GM19025 (cell line): ENCODE measurements around the gene ELL2.
A peak's percentile ranks its signal among the peaks of the same experiment; 100 is the strongest.
"Not testable (repeated sequence)": the region's sequence is repeated elsewhere in the genome, so short reads cannot be mapped to it uniquely, and the experiment has no call there.

Source experiments
- ATAC-seq: cut with Tn5 transposase; IDR thresholded peaks from one replicate; pipeline ENCODE4 v1.9.1; 2021; ENCODE audit warnings: mild to moderate bottlenecking, low read depth, moderate library complexity; ENCODE audit not compliant: unreplicated experiment

The ELL2 gene

GRCh38 chr5:95935553-95936100, 26.0 kb downstream of the ELL2 start:
- no peak for ATAC-seq

- ATAC-seq, result no peak
Measured at GRCh38 chr5:95934207-95934804, 27.3 kb downstream of the ELL2 start.

- ATAC-seq, result no peak
Measured at GRCh38 chr5:95932941-95933340, 28.7 kb downstream of the ELL2 start.

- no peak for ATAC-seq
Measured at GRCh38 chr5:95931079-95931833, 30.4 kb downstream of the ELL2 start.

DNA sequence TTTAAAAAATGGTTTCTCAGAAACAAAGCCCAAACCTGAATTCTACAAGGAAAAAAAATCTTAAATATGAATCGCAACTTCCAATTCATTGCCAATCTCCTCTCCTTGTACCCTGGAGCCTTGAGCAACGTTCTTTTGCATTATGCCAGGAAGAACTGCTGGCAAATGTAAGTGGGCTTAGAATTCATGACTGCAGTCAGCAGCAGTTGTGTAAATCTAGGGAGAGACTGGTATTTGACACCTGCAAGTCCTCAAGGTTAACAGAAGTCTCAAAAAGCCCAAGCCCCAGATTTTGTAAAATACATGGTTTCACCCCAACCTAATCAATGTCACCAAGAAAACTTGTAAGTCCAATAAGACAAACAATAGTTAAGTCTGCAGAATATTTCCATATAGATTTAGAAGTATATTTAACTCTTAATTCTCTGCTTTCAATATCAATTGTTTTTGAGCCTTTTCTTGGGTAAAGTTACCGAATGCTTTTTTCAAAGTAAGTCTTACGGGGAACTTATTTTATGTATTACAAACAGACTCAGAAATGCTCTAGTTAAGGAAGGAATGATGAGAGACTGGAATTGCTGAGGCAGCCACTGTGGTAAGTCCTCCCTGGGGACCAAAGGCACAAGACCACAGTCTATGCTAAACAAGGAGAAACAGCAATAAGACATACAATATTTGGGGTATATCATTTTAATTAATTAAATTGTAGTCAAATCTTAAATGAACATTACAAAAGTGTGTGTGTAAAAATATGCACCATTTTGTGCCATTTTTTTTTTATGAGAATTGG, 31.3 kb downstream of the ELL2 start:
- ATAC-seq, result no peak

DNA sequence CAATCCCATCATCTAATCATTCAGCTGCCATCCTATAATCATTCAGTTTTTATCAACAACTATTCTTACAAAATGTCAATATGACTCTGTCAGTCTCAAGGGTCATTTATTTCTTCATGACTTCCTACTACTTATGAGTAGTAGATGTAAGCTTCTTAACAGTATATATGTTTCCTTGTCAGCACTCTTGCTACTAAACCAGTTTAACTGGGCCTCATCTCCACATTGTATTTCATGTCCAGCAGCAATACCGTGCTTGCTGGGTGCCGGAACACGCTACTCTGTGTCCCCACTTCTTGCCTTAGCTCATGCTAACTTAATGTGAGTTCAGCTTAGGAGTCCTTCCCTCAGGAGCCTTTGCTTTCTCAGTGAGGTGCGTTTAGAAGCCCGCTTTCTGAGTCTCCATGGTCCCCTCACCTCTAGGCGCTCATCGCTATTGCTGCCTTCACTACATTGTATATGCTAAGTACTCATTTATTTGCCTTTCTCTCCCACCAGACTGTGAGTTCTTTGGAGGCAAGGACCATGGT, 32.9 kb downstream of the ELL2 start:
- ATAC-seq, result no peak

DNA sequence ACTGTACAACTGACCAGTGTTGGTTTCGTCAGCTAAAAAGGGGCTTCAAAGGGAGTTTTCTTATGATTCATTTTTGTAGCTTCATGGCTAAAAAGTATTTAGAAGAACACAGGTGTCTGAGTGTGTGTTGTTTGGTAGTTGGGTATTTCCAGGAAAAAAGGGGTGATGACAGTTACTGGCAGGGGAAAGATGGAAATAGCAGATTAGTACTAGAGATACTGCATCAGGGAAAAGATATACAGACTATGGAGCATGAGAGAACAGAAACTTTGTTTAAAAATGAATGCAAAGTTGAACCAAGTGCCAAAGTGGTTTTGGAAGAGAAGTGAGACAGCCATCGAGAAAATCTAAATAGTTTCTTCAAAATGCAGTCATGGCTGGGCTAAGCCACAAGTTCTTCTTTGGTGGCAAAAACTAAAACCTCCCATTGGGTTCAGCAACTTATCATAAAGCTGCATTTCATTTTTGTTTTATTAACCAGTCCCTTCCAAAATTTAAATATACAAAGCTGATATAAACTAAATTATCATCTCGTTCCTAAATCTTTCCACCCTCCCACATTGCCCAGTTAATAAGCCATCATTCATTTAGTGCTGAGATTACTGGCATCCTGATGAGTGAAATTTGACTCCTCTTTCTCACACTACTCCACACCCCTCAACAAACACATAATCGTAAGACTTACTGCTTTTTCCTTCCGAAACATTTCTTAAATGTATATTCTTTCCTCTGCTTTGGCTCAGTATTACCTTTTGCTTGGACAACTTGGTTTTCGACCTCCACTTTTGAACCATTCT, 33.5 kb downstream of the ELL2 start:
- ATAC-seq, result peak; percentile 70

DNA sequence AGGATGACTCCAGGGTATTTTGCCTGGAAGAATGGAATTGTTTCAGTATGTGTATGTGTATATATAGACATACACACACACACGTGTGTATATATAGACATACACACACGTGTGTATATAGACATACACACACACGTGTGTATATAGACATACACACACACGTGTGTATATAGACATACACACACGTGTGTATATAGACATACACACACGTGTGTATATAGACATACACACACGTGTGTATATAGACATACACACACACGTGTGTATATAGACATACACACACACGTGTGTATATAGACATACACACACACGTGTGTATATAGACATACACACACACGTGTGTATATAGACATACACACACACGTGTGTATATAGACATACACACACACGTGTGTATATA, 34.4 kb downstream of the ELL2 start:
- not testable (repeated sequence) for ATAC-seq

DNA sequence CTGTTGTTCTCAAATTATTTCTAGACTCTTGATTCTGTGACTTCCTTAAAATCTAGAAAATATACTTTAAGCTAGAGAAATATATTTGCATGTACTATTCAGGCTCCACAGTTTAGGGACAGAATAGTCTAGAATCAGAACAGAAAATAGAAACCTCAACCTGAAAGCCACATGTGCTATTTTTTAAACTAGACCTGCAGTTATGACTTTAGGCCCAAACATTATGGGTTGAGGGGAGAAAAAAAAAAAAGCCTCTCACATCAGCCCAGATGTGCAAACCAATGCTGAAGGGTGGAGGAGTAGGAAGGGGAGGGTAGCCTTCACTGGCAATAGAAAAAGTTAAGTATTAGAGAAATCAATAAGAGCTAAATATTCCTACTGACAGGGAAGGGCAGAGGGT, 35.7 kb downstream of the ELL2 start:
- ATAC-seq, result peak; percentile 26

- ATAC-seq, result no peak
Measured at GRCh38 chr5:95925378-95925744, 36.3 kb downstream of the ELL2 start.

- ATAC-seq, result no peak
Measured at GRCh38 chr5:95924720-95925377, 36.8 kb downstream of the ELL2 start.

DNA sequence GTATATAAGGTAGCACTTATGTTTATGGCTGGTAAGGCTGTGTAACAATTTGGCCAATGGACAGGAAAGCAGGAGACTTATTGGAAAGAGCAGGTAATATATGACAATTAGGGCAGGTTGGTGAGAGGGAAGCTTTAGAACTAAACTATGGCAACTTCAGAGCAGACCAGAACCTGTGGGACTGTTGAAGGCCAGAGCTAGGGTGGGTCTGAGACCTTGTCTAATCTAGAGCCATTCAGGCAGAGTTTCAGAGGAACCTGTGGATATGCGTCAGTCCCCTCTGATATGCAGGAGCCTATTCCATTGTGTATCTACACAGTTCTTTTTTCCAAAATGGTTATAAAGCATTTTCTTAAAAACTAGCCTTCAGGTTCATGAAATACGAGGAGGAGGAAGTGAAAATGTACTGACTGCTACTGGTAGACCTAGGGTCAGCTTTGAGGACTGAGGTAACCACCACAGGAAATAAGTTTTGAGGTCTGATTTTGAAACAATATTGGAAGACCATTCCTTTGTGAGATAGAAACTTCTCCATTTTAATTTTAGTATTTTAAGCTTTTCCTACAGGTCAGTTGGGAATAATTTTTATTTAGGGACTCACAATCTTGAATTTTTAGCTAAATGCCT, 37.6 kb downstream of the ELL2 start:
- peak; percentile 21 for ATAC-seq

DNA sequence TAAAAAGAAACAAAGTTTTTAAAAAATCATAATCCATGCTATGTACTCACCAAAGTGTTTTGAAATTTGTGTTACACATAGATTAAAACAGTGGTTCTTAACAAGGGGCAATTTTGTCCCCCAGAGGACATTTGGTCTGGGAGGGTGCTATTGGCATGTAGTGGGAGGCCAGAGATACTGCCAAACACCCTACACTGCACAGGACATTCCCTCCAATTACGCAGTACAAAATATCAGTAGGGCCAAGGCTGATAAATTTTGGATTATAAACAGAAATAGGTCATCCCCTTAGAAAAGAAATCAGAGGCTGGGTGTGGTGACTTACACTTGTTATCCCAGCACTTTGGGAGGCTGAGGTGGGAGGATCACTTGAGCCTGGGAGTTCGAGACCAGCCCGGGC, 38.9 kb downstream of the ELL2 start:
- no peak for ATAC-seq

- ATAC-seq, result no peak
Measured at GRCh38 chr5:95921501-95921900, 40.1 kb downstream of the ELL2 start.

- ATAC-seq, result no peak
Measured at GRCh38 chr5:95920822-95921221, 40.8 kb downstream of the ELL2 start.

GRCh38 chr5:95919658-95920057, 42.0 kb downstream of the ELL2 start:
- ATAC-seq, result no peak

- no peak for ATAC-seq
Measured at GRCh38 chr5:95918421-95919006, 43.1 kb downstream of the ELL2 start.

DNA sequence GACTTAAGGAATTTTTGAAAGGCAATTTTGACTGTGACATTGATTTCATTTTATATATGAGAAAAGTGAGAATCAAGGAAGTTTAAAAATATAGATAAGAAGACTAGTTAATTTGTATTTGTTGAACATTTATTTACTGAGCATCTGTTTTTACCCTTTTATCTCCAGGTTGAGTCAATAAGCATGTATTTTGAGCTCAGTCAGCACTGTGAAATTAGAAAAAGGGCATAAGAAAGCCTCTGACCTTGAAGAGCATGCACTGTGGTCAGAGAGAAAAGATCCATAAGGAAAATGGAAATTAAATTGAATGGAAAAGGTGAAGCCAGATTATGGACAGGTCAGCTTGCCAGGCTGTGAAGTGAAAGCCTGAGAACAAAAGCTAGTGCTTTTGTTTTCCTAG, 44.4 kb downstream of the ELL2 start:
- no peak for ATAC-seq

DNA sequence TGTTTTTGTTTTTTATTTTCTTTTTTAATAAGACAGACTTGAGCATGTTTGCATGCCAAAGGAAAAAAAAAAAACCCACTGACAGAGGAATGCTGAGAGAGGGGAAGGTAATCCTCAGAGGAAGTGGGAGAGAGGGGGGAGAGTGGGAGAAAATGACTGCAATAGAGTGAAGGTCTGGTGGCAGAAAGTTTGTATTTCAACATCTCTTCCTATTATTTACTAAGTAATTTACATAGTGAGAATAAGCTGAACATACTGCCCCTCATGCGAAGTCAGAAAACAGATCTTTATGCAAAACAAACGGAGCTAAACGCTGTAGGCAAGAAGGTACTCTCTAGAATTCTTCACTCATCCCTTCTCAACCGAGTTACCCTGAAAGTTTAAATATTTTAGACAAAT, 45.0 kb downstream of the ELL2 start:
- ATAC-seq, result no peak
